Measurements from ENCODE around the gene PTPRN2. TPM values are rescaled to one million over a fixed set of nuclear protein-coding genes. Genes with fewer than 3 reads are reported as not detected.

PTPRN2 gene
- total RNA-seq, 1 donor from 2014 or later, result 15.4 TPM

- TF ChIP-seq, protein P1, sequence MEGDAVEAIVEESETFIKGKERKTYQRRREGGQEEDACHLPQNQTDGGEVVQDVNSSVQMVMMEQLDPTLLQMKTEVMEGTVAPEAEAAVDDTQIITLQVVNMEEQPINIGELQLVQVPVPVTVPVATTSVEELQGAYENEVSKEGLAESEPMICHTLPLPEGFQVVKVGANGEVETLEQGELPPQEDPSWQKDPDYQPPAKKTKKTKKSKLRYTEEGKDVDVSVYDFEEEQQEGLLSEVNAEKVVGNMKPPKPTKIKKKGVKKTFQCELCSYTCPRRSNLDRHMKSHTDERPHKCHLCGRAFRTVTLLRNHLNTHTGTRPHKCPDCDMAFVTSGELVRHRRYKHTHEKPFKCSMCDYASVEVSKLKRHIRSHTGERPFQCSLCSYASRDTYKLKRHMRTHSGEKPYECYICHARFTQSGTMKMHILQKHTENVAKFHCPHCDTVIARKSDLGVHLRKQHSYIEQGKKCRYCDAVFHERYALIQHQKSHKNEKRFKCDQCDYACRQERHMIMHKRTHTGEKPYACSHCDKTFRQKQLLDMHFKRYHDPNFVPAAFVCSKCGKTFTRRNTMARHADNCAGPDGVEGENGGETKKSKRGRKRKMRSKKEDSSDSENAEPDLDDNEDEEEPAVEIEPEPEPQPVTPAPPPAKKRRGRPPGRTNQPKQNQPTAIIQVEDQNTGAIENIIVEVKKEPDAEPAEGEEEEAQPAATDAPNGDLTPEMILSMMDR (conservative IDR thresholded peaks at IDR 0.05), result no peak
- Mint-ChIP-seq H3K9me3 (peaks cover 6% of the 10 kb centered on the region), H3K4me1 (ENCODE audit: unreplicated experiment) (peaks cover 6% of the 10 kb centered on the region), H3K36me3 (peaks cover 4% of the 10 kb centered on the region), H3K27ac (no peak overlapping the region), H3K4me3 (no peak overlapping the region), H3K27me3 (no peaks in the 10 kb centered on the region)
- DNase-seq (ENCODE audit: extremely low spot score, unreplicated experiment), result no peak
Measured at GRCh38 chr7:157884461-157885062, 703.1 kb downstream of the PTPRN2 start.

DNA sequence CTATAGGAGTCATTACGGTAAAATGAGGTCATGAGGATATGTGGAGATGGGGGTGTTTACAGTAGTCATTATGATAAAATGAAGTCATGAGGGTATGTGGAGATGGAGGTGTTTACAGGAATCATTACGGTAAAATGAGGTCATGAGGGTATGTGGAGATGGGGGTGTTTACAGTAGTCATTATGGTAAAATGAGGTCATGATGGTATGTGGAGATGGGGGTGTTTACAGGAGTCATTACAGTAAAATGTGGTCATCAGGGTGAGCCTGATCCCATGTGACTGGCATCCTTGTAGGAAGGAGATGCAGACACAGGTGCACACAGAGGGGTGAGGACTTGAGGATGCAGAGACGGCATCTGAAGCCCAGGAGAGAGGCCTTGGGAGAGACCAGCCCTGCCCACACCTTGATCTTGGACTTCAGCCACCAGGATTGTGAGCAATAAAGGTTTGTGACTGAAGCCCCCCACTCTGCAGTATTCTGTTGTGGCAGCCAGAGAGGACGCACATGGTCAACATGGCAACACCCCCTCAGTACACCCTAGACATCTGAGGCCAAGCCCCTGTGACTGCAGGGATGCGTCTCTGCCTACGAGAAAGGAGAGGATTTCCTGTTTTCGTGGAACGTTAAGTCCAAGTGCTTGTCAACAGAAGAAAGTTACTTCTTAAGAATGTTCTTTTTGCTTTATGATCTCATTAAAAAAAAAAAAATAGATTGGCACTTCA is 706.4 kb downstream of the PTPRN2 start:
- no peak for DNase-seq (ENCODE audit: extremely low spot score, unreplicated experiment)
- no peak overlapping the region for H3K27ac Mint-ChIP-seq
- H3K27me3 Mint-ChIP-seq, result no peaks in the 10 kb centered on the region
- peaks cover 6% of the 10 kb centered on the region for H3K9me3 Mint-ChIP-seq
- H3K4me1 Mint-ChIP-seq (ENCODE audit: unreplicated experiment), result no peaks in the 10 kb centered on the region
- no peak overlapping the region for H3K4me3 Mint-ChIP-seq
- TF ChIP-seq, protein P1 (conservative IDR thresholded peaks at IDR 0.05), result no peak
- peaks cover 4% of the 10 kb centered on the region for H3K36me3 Mint-ChIP-seq

GRCh38 chr7:157879391-157879790 is 708.2 kb downstream of the PTPRN2 start:
- peaks cover 4% of the 10 kb centered on the region for H3K36me3 Mint-ChIP-seq
- TF ChIP-seq, protein P1 (conservative IDR thresholded peaks at IDR 0.05), result no peak
- peaks cover 6% of the 10 kb centered on the region for H3K9me3 Mint-ChIP-seq
- H3K27ac Mint-ChIP-seq, result no peak overlapping the region
- H3K4me1 Mint-ChIP-seq (ENCODE audit: unreplicated experiment), result peaks cover 3% of the 10 kb centered on the region
- DNase-seq (ENCODE audit: extremely low spot score, unreplicated experiment), result no peak
- no peak overlapping the region for H3K4me3 Mint-ChIP-seq
- H3K27me3 Mint-ChIP-seq, result no peaks in the 10 kb centered on the region

DNA sequence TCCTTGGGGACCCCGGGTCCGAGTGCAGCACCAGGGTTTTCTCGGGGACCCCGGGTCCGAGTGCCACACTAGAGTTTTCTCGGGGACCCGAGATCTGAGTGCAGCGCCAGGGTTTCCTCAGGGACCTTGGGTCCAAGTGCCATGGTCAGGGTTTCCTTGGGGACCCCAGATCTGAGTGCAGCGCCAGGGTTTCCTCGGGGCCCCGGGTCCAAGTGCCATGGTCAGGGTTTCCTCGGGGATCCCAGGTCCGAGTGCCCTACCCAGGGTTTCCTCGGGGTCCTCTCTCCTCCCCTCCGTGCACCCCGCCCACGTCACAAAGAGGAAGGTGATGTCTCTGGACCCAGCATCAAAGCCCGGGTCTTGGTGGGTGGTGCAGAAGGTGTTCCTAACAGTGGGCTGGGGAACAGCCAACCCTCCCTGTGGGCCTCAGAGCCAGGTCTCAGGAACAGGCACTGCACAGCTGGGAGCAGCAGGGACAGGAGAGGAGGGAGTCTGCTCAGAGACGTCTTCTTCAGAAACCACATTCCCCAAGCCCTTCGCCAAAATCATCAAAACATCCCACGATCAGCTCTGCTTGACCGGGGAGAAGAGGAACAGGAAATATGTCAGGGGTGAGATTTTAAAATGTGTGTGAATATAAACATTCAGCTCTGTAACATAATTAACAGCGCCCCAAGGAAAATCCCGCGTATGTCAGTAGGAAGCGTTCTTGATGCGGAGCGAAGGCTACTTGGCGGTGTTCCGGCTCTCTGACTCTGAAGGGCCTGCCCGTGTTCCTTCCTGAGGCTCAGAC is 710.1 kb downstream of the PTPRN2 start:
- Mint-ChIP-seq H3K36me3 (peaks cover 4% of the 10 kb centered on the region), H3K27me3 (no peaks in the 10 kb centered on the region), H3K4me3 (no peak overlapping the region), H3K27ac (no peak overlapping the region), H3K9me3 (peaks cover 6% of the 10 kb centered on the region), H3K4me1 (ENCODE audit: unreplicated experiment) (peaks cover 3% of the 10 kb centered on the region)
- DNase-seq (ENCODE audit: extremely low spot score, unreplicated experiment), result no peak
- TF ChIP-seq, protein P1 (conservative IDR thresholded peaks at IDR 0.05), result no peak

GRCh38 chr7:157876469-157877285 is 710.9 kb downstream of the PTPRN2 start:
- Mint-ChIP-seq H3K27me3 (no peaks in the 10 kb centered on the region), H3K9me3 (peaks cover 6% of the 10 kb centered on the region), H3K36me3 (peaks cover 4% of the 10 kb centered on the region), H3K4me3 (no peak overlapping the region), H3K27ac (no peak overlapping the region), H3K4me1 (ENCODE audit: unreplicated experiment) (peaks cover 3% of the 10 kb centered on the region)
- TF ChIP-seq, protein P1 (conservative IDR thresholded peaks at IDR 0.05), result no peak
- no peak for DNase-seq (ENCODE audit: extremely low spot score, unreplicated experiment)

All from type B pancreatic cell (in vitro differentiated cells).